Parathyroid adenoma (tissue), 2 donors: ENCODE results near the gene ABI3BP.

ENCODE experiments used
- H2AFZ ChIP-seq: fragments of 300-600 bp; sonication (generic); one replicate; pipeline ENCODE4 v1.7.0; 2017; ENCODE audit warnings: antibody characterized with exemption, mild to moderate bottlenecking
- H3K27ac ChIP-seq: fragments of 300-600 bp; sonication (generic); one replicate; pipeline ENCODE4 v1.7.0; 2017
- H3K27me3 ChIP-seq: fragments of 300-600 bp; sonication (generic); one replicate; pipeline ENCODE4 v1.7.0; 2017; ENCODE audit warnings: low read length; ENCODE audit not compliant: control insufficient read depth, insufficient read depth
- H3K36me3 ChIP-seq: fragments of 300-600 bp; sonication (generic); one replicate; pipeline ENCODE4 v1.7.0; 2017; ENCODE audit warnings: low read length; ENCODE audit not compliant: control insufficient read depth, insufficient read depth
- H3K4me1 ChIP-seq: fragments of 300-600 bp; sonication (generic); one replicate; pipeline ENCODE4 v1.7.0; 2017; ENCODE audit warnings: control low read depth
- H3K4me2 ChIP-seq: fragments of 300-600 bp; sonication (generic); one replicate; pipeline ENCODE4 v1.7.0; 2017; ENCODE audit warnings: low read length
- H3K4me3 ChIP-seq: fragments of 300-600 bp; sonication (generic); one replicate; pipeline ENCODE4 v1.7.0; 2017; ENCODE audit warnings: low read depth, low read length
- H3K79me2 ChIP-seq: fragments of 300-600 bp; sonication (generic); one replicate; pipeline ENCODE4 v1.7.0; 2017; ENCODE audit warnings: control low read depth
- H3K9ac ChIP-seq: fragments of 300-600 bp; sonication (generic); one replicate; pipeline ENCODE4 v1.7.0; 2017; ENCODE audit warnings: mild to moderate bottlenecking
- H3K9me3 ChIP-seq: fragments of 300-600 bp; sonication (generic); one replicate; pipeline ENCODE4 v1.7.0; 2017; ENCODE audit warnings: low read length; ENCODE audit not compliant: control insufficient read depth
- CTCF ChIP-seq: fragments of 300-600 bp; sonication (generic); IDR thresholded peaks from one replicate; pipeline ENCODE4 v1.7.0; 2017; ENCODE audit warnings: antibody characterized with exemption, mild to moderate bottlenecking
- donor health status: primary hyperparathyroidism.

ABI3BP gene

GRCh38 chr3:101010296-101010695 is 17.1 kb upstream of the ABI3BP start:
- Histone ChIP-seq H2AFZ (no peak overlapping the region), H3K4me3 (no peak overlapping the region)

DNA sequence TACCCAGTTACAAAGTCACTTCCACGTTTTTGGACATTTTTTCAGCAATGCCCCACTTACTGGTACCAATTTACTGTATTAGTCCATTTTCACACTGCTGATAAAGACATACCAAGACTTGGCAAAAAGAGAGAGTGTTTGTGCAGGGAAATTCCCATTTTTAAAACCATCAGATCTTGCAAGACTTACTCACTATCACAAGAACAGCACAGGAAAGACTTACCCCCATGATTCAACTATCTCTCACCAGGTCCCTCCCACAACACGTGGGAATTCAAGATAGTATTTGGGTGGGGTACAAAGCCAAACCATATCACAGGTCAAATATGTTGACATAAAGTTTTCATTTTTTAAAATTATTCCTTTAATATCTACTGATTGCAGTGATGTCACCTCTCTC is 16.2 kb upstream of the ABI3BP start:
- Histone ChIP-seq H3K4me1 (no peaks in the 10 kb centered on the region), H3K4me2 (no peak overlapping the region), H3K9me3 (no peaks in the 10 kb centered on the region), H3K27me3 (no peaks in the 10 kb centered on the region), H3K9ac (no peak overlapping the region), H3K27ac (no peak overlapping the region), H3K4me3 (no peak overlapping the region), H3K36me3 (no peaks in the 10 kb centered on the region), H3K79me2 (no peaks in the 10 kb centered on the region), H2AFZ (no peak overlapping the region)
- TF ChIP-seq CTCF: no peak

More at GRCh38 chr3:101010296-101010695, 17.1 kb upstream of the ABI3BP start:
- Histone ChIP-seq H3K27ac (no peak overlapping the region), H3K4me2 (no peak overlapping the region), H3K27me3 (no peaks in the 10 kb centered on the region), H3K4me1 (no peaks in the 10 kb centered on the region), H3K9me3 (no peaks in the 10 kb centered on the region), H3K36me3 (no peaks in the 10 kb centered on the region), H3K79me2 (no peaks in the 10 kb centered on the region), H3K9ac (no peak overlapping the region)
- TF ChIP-seq CTCF: no peak

- Histone ChIP-seq H3K4me1 (no peaks in the 10 kb centered on the region), H3K9ac (no peak overlapping the region), H3K4me3 (no peak overlapping the region), H3K27ac (no peak overlapping the region), H3K27me3 (no peaks in the 10 kb centered on the region), H3K36me3 (no peaks in the 10 kb centered on the region), H3K4me2 (no peak overlapping the region), H2AFZ (no peak overlapping the region), H3K9me3 (no peaks in the 10 kb centered on the region), H3K79me2 (no peaks in the 10 kb centered on the region)
- TF ChIP-seq CTCF: no peak
These were observed 5.9 kb upstream of the ABI3BP start for GRCh38 chr3:100999160-100999559.

- Histone ChIP-seq H3K27ac (no peak overlapping the region), H3K9me3 (no peaks in the 10 kb centered on the region), H3K36me3 (no peaks in the 10 kb centered on the region), H3K4me1 (no peaks in the 10 kb centered on the region), H3K79me2 (no peaks in the 10 kb centered on the region), H3K9ac (no peak overlapping the region), H3K4me3 (no peak overlapping the region), H3K4me2 (no peak overlapping the region), H3K27me3 (no peaks in the 10 kb centered on the region), H2AFZ (no peak overlapping the region)
- TF ChIP-seq CTCF: no peak
These were observed 1.6 kb upstream of the ABI3BP start for GRCh38 chr3:100994809-100995208.

- no peak for TF ChIP-seq CTCF
- Histone ChIP-seq H3K9me3 (no peaks in the 10 kb centered on the region), H3K27me3 (no peaks in the 10 kb centered on the region), H3K79me2 (no peaks in the 10 kb centered on the region), H3K27ac (no peak overlapping the region), H2AFZ (no peak overlapping the region), H3K4me2 (no peak overlapping the region), H3K4me3 (no peak overlapping the region), H3K9ac (no peak overlapping the region), H3K36me3 (no peaks in the 10 kb centered on the region), H3K4me1 (no peaks in the 10 kb centered on the region)
These were observed 966 bp upstream of the ABI3BP start for GRCh38 chr3:100994187-100994586.
